NCI-H82 treated with DMSO at 0.1 percent for 48 hours (cell line): ENCODE data around the gene BCL10.

Experiments used
- DNase-seq: peaks from one replicate; lab custom pipeline; 2025; ENCODE audit not compliant: unreplicated experiment; lab: John Stamatoyannopoulos, UW

Gene BCL10

DNA sequence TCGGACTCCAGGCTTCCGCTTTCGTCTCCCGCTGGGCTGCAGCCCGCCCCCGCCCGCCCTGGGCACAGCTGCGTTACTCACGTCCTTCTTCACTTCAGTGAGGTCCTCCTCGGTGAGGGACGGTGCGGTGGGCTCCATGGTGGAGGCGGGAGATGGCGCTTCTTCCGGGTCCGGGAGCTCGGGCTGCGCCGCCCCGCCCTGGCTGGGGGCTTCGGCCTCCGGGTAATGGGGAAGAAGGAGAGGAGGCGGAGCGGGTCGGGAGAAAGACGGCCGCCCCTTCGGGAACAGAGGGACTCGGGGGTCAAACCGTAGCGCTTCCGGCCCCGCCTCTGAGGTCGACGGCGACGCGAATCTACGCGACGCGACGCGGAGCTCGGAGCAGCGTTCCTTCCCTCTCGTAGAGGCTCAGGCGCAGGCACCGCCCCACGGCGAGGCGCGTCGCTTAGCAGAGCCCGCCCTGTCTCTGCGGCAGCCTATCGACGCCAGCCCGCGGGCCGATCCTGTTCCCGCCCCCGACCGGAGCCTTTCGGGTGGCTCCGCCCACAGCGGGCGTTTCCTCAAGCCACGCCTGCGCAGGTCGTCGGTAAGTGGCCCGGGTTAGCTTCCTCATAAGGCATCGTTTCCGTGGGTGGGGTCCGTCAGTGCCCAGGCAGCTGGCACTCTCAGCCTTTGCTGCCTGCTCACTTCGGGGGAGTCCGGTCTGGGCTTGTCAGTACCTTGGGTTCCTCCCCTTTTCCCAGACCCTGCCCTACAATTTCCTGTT is at the start of gene BCL10:
Gene BCL10, minus strand, starts transcription at position 418 of the 763 bp plus-strand sequence. Its CDS starts 280 bp downstream, at position 138.
- peak; percentile 93 for DNase-seq

- no peak for DNase-seq
Measured at GRCh38 chr1:85325920-85326319, 49.5 kb upstream of the BCL10 start.

DNA sequence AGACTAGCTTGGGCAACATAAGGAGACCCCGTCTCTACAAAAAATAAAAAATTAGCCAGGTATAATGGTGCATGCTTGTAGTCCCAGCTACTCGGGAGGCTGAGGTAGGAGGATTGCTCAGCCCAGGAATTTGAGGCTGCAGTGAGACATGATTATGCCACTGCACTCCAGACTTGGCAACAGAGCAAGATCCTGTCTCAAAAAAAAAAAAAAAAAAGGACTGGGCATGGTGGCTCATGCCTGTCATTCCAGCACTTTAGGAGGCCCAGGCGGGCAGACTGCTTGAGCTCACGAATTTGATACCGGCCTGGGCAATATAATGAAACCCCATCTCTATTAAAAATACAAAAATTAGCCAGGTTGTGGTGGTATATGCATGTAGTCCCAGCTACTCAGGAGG is 47.3 kb upstream of the BCL10 start:
- DNase-seq, result no peak

DNA sequence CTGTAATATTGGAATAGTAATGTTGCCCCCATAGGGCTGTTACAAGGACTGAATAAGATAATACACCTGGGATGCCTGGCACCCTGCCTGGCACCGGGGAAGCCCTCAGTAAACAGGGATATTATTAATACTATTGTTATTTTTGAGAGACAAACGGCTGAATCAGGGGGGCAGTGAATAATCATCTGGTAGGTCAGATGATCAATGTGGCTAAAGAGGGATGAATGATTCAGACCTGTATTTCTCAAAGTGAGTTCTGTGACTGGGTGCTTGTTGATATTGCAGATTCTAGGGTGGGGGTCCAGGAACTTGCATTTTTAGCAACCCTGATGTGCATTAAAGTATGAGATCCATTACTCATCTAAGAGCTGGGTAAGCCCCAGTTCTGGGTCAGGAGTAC is 46.2 kb upstream of the BCL10 start:
- no peak for DNase-seq

- DNase-seq, result no peak
Measured at GRCh38 chr1:85321237-85321964, 45.0 kb upstream of the BCL10 start.

GRCh38 chr1:85320371-85321131 is 44.1 kb upstream of the BCL10 start:
- no peak for DNase-seq

DNA sequence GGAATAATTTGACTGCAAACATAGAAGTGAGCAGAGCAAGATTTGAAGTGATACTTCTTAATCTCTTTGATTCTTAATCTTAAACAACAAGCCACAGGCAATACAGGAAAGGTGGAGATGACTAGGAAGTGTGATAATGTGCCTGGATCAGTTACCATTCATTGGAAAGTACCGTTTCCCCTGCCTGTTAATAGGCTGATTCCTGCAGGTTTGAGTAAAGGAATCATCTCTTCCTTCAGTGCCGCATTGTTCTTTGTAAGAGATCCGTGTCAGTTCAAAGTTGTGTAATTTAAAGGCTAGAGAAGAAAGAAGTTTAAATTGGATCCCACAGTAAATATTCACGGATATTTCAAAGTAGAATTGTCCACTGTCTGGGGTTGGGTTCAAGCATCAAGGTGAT is 43.5 kb upstream of the BCL10 start:
- no peak for DNase-seq

GRCh38 chr1:85319491-85319890 is 43.1 kb upstream of the BCL10 start:
- DNase-seq, result no peak

GRCh38 chr1:85318217-85318616 is 41.8 kb upstream of the BCL10 start:
- DNase-seq, result no peak

- no peak for DNase-seq
Measured at GRCh38 chr1:85317560-85317959, 41.1 kb upstream of the BCL10 start.

GRCh38 chr1:85316321-85316720 is 39.9 kb upstream of the BCL10 start:
- no peak for DNase-seq

DNA sequence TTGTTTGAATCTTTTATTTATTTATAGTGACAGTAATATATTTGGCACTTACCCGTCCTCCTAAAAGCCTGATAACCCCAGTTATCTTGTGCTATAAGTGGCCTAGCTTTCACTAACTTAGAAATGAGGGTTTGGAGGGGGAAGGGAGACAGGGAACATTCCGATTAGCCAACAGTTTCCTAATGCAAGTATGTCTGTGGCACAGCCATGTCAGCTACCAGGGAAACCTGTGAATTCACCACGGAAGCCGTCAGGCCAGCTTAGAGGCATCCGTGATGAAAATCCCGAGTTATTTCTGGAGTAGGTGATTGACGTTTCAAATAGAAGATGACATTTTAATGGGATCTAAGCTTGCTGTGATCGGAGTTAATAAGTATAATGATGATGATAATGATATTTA is 39.4 kb upstream of the BCL10 start:
- no peak for DNase-seq

DNA sequence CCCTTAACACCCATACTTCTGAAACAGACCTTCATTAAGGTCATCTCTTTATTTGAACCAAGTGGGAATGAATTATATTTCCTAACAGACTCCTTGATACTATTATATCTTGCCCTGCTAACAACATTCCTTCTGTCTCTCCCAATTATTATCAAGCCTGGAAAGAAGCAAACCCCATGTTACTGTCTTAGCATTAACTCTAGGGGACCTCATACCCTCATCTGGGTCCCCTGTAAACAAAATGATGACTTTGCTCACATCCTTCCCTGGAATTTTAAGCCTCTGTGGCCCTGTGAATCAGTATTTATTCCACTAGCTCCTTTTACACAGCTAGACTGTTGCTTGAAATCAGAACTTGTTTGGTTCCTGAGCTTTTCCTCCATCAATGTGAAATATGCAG is 38.3 kb upstream of the BCL10 start:
- DNase-seq, result no peak

GRCh38 chr1:85313888-85314696 is 37.7 kb upstream of the BCL10 start:
- DNase-seq, result no peak

DNA sequence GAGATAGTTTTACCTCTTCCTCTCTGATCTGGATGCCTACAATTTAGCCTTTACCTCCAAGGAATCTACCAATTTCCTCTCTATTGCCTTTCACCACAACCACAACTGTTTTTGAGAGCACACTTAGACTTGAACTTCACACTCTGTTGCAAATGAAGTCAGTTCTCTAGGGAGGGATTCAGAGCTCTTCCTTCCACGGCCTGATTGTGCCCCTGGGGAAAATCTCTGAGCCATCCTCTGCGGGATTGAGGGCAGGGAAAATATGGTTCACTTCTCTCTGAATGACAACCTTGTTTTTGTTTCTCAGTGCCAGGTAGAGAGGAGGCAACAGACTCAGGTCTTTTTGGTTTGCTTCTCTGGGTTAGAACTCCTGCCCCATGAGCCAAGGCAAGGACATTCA is 35.4 kb upstream of the BCL10 start:
- no peak for DNase-seq

GRCh38 chr1:85308833-85309350 is 32.5 kb upstream of the BCL10 start:
- DNase-seq, result peak; percentile 39

DNA sequence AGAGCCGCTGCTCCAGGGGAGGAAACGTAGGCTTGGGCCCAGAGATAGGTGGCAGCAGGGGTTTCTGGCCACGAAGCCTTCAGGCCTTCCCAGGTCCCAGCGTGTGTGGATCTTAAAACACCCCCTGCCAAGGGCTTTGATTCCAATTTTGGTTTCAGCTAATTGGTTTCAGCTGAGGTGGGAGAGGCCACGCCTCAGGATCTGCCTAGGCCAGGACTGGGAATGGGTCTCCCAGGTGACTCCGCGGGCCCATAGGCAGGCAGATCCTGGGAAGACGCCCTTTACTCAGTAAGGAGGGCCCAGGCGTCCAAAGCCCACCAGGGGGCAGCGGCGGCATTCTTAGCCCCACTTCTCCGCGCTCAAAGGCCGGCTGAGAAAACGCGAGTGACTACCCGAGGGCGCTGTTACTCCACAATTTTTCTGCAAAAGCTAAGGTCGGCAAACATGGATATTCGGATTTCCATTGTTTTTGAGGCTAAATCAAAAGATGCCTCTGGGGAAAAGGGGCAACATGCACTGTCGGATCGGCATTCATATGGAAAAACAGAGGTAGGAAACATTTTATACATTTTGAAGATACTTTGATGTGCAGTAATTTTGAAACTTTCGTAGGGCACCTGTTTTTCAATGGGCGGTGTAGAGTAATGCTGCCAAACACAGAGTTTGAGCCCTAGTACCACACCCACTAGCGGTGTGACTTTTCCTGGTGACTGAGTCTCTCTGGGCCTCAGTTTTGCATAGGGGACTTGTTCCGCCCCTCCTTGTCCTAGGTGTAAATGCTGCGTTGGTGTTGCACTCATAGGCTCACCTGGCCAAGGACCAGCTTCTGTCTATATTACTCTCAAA is 31.8 kb upstream of the BCL10 start:
- peak; percentile 83 for DNase-seq

GRCh38 chr1:85306236-85306635 is 29.8 kb upstream of the BCL10 start:
- no peak for DNase-seq

- DNase-seq, result no peak
Measured at GRCh38 chr1:85303440-85304162, 27.2 kb upstream of the BCL10 start.
